Subcutaneous adipose tissue (tissue), 4 donors: ENCODE measurements around the gene G6PC1. TPM values are rescaled to one million over a fixed set of nuclear protein-coding genes. Genes with fewer than 3 reads are reported as not detected.

Experiments used
- total RNA-seq, 4 donors: library from RNA; depleted of rRNA; stranded (reverse); fragments of >200 nt; gene quantifications; one replicate each; pipeline ENCODE4 v1.1.0, GENCODE V29; 2016
- TF ChIP-seq, protein P1 (sequence below): fragments of 450-650 bp; IDR thresholded peaks from one replicate; pipeline ENCODE4 v1.5.1; 2016; ENCODE audit warnings: low read depth, mild to moderate bottlenecking, control low read depth, antibody characterized with exemption, moderate library complexity

The G6PC1 gene
- total RNA-seq, 4 donors from 2014 or later, result not detected

DNA sequence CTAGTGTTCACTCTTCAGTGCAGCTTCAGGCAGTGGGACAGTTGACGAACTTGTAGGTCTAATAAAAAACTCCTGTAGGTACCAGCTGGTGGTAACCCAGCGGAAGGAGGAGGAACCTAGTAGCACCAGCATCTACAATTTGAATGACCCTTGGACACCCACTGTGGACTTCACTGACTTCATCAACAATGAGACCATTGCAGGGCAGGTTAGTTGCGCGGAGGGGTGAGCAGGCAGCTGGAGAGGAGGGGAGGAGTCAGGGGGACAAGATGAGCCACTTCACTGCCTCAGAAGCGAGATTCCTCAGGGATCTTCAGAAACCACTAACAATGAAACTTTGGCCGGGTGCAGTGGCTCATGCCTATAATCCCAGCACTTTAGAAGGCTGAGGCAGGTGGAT is 27.3 kb upstream of the G6PC1 start:
- TF ChIP-seq, protein P1, sequence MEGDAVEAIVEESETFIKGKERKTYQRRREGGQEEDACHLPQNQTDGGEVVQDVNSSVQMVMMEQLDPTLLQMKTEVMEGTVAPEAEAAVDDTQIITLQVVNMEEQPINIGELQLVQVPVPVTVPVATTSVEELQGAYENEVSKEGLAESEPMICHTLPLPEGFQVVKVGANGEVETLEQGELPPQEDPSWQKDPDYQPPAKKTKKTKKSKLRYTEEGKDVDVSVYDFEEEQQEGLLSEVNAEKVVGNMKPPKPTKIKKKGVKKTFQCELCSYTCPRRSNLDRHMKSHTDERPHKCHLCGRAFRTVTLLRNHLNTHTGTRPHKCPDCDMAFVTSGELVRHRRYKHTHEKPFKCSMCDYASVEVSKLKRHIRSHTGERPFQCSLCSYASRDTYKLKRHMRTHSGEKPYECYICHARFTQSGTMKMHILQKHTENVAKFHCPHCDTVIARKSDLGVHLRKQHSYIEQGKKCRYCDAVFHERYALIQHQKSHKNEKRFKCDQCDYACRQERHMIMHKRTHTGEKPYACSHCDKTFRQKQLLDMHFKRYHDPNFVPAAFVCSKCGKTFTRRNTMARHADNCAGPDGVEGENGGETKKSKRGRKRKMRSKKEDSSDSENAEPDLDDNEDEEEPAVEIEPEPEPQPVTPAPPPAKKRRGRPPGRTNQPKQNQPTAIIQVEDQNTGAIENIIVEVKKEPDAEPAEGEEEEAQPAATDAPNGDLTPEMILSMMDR, result no peak

DNA sequence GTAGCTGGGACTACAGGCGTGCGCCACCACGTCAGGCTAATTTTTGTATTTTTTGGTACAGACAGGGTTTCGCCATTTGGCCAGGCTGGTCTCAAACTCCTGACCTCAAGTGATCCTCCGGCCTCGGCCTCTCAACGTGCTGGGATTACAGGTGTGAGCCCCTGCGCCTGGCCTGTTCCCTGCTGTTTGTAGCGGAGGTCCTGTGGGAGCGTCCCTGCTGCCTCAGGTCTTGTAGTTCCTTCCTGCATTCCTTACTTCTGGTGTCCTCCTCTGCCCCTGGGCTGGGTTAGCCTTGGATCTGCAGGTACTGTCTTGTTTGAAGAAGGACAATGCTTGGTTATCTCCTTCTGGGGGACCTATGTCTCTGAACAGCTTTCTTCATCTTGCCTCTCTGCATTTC is 23.6 kb upstream of the G6PC1 start:
- TF ChIP-seq, protein P1, result no peak

DNA sequence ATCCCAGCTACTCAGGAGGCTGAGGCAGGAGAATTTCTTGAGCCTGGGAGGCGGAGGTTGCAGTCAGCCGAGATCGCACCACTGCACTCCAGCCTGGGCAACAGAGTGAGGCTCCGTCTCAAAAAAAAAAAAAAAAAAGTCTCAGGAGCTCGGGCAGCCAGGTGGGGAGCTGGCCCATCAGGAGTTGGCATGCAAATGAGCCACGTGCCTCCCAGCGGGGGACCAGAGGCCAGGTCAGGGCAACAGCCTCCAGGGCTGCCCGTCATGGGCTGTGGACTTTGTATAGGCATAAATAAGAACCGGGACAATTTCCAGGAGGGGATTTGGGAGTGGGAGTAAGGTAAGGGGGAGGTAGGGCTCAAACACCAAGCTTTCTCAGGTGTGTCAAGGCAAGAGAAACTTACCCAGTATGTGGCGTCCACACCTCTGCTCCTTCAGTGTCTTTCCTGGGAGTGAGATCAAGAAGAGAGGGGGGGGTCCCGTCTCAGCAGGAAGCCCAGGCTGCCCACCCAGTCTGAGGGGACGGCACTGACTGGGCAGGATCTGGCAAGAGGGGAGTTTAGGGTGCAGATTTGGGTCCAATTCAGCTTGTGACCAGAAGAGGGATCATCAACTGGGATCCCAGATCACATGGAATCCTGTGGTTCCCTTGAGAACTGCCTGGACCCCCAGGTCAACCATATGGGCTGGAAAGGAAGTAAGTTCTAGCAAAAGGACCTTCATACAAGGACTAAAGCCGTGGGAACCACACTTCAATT is 22.3 kb upstream of the G6PC1 start:
- TF ChIP-seq, protein P1, result no peak

DNA sequence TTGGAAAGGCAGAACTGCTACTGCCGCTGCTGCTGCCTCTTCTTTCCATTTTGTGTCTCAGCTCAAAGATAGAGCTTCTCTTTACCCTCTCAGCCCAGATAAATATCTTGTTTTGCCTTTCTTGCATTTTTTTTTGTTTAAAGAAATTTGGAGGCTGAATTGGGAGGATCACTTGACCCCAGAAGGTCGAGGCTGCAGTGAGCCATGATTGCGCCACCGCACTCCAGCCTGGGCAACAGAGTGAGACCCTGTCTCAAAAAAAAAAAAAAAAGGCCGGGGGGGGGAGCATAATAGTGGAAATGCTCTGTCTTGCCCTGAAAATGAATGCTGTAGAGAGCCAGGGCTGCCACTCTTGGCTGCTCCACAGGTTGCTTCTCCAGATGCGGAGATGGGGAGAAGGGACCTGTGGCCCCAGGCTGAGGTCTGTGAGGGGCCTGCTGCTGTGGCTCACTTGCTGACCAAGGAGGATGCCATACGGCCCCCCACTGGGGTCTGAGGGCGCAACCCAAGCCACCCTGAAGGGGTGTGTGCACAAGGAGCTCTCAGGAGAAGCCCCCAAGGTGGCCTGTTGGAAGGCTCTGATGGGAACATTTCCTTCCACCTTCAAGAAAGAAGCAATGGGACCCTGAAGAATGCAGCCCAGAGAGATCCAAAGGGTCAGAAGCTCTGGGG is 21.5 kb upstream of the G6PC1 start:
- TF ChIP-seq, protein P1, result no peak

DNA sequence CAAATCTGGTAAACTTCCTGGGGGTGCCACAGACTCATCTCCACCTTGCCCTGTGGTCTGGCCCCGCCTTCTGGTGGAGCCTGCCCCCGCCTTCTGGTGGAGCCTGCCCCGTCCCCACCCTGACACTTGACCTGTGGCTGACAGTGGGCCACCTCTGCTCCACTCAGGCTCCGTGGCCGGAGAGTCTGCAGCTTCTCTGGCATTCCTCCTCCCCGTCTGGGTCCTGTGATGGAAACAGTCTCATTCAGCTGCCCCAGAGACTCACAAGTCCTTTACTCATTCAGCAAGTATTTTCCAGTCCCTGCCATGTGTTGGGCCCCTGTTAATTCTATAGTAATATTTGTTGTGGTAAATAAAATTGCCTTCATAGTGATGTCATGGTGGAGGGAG is 21.0 kb upstream of the G6PC1 start:
- TF ChIP-seq, protein P1, result no peak

DNA sequence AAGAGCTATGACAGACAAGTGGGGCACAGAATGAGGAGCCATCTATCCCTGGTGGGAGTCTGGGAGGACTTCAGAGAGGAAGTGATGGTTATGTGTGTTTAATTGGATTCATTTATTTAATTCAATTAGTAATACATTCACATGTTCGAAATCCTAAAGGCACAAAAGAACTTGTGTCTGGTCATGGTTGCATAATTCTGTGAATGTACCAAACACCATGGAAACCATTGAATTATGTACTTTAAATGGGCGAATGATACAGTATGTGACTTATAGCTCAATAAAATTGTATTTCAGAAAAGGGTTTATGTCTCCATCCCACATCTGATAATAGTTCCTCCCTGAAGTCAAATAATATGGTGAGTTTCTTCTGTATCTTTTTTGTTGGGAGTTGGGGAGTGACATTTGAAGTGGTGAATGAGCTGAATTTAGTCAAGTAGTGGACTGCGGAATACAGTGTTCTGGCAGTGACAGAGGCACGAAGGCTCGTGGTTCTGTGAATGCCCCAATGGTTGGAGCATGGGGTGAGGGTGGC is 19.8 kb upstream of the G6PC1 start:
- TF ChIP-seq, protein P1, result no peak

DNA sequence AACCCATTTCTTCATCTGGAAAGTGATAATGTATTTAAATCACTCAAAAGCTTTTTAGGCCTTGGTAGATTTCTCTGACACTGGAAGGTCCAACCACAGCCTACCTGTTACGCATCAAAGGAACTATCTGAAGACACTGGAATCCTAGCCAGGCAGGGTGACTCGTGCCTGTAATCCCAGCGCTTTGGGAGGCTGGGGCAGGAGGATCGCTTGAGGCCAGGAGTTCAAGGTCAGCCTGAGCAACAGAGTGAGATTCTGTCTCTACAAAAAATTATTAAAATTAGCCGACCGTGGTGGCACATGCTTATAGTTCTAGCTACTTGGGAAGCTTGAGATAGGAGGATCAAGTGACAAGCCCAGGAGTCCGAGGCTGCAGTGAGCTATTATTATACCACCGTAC is 18.4 kb upstream of the G6PC1 start:
- TF ChIP-seq, protein P1, result no peak
